LNCAP (cell line): Measurements from ENCODE around the gene ARHGAP31.

Source experiments
- CTCF ChIP-seq: fragments of 450-650 bp; IDR thresholded peaks from 2 replicates; pipeline ENCODE4 v1.5.1; 2017; ENCODE audit warnings: mild to moderate bottlenecking

ARHGAP31 gene

DNA sequence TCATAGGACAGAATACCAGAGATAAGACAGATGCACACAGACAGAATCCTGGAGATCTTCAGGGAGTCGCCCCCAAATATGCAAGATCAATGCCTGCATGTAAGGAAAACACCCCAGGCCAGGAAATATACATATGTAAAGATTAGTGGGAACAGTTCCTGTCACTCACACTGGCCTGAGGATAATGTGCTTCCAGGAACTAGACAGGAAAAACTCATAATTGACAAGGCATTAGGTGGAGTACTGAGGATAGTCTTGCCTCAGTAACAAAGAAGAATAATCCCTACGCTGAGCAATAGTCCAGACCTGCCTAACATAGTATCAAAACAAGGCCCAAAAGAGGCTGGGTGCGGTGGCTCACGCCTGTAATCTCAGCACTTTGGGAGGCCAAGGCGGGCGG, 33.1 kb upstream of the ARHGAP31 start:
- no peak for TF ChIP-seq CTCF

DNA sequence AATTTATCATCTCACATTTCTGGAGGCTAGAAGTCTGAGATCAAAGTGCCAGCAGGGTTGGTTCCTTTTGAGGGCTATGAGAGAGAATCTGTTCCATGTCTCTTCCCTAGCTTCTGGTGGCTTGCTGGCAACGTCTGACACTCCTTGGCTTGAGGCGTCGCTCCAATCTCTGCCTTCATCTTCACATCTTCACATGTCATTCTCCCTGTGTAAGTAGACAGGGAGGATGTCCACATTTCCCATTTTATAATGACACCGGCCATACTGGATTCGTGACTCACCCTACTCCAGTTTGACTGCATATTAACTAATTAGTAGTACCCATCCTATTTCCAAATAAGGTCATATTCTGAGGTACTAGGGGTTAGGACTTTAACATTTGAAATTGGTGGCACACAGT, 17.5 kb upstream of the ARHGAP31 start:
- TF ChIP-seq CTCF = no peak

DNA sequence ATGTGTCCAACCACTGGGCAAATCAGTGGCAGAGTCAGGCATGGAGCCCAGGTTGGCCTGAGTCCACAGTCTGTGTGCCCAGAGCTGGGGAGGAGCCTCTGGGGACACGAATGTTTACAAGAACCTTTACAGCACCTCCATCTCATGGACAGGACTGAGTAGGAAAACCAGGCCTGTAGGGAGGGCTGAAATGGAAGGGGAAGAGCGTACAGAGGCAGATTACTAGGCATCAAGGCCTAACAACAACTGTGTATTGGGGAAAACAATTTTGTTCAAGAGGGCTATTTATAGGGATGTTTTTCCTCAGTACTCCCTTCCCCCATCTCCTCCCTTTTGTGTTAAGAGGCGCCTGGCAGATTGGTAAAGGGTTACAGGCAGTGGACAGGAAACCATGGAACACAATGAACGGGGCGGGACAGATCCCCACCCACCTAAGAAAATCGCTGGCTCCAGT, 15.1 kb upstream of the ARHGAP31 start:
- no peak for TF ChIP-seq CTCF

DNA sequence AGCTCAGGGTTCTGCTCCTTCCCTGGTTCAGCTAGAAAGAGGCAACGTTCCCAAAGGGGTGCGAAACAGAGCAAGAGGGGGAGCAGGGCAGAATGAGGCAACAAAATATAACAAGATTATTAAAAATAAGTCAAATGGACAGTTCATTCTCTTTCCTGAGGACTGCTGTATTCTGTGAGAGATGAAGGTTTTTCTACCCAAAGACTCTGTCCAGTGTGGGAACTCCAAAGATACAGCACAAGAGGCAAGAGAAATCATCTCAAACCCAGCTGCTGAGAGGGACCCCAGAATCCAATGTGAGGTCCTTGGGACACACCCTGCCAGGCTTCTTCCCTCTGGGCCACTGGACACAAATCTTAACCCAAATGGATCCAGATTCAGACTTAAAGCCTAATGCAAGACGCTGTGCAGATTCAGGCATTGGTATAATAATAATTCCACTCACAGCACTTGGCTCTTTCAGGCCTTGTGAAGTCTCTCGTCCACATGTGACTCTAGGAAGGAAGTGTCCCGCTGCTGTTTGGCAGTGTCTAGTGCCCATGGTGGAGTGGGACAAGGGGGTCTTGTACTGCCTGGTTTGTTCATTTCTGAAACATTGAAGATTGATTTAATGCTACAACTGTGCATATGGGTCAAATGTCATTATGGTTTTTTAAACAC, 14.5 kb upstream of the ARHGAP31 start:
- no peak for TF ChIP-seq CTCF

GRCh38 chr3:119288669-119289403, 5.3 kb upstream of the ARHGAP31 start:
- TF ChIP-seq CTCF = no peak

DNA sequence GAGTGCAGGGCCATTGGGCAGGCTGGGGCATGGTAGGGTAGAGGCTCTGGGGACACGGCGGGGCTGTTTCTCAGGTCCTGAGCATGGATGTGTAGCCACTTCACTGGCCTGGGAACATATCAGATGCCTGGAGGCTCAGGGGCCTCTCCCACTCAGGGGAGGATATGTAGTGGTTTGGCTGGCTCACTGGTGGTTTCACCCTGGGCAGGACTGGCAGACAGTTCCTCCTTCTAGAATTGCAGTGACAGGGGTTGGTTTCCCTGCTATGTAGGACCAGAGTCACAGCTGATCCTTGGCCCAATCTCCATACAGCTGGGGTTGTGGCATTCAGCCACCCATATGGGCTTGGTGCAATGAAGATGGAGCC, 4.8 kb upstream of the ARHGAP31 start:
- TF ChIP-seq CTCF = no peak

GRCh38 chr3:119290613-119291012, 3.6 kb upstream of the ARHGAP31 start:
- no peak for TF ChIP-seq CTCF
